ENCODE data around the gene ZNF536.

DNA sequence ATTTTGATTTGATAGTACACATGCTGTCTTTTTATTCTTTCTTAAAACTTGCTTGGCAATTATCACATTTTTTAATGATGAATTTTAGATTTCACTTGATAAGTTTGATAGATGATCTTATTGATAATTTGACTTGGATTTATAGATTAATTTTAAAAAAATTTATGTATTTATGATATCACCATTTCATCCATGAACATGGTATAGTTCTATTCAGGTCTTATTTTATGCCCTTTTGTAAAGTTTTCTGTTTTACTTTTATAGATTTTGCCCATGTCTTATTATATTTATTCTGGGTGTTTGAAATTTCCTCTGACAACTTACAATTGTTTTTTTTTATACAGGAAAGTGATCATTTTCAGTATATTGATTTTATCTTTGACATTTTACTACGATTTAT lies 39.5 kb downstream of the ZNF536 start:
- TF ChIP-seq, protein P1, sequence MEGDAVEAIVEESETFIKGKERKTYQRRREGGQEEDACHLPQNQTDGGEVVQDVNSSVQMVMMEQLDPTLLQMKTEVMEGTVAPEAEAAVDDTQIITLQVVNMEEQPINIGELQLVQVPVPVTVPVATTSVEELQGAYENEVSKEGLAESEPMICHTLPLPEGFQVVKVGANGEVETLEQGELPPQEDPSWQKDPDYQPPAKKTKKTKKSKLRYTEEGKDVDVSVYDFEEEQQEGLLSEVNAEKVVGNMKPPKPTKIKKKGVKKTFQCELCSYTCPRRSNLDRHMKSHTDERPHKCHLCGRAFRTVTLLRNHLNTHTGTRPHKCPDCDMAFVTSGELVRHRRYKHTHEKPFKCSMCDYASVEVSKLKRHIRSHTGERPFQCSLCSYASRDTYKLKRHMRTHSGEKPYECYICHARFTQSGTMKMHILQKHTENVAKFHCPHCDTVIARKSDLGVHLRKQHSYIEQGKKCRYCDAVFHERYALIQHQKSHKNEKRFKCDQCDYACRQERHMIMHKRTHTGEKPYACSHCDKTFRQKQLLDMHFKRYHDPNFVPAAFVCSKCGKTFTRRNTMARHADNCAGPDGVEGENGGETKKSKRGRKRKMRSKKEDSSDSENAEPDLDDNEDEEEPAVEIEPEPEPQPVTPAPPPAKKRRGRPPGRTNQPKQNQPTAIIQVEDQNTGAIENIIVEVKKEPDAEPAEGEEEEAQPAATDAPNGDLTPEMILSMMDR (IDR thresholded peaks at IDR 0.05), result no peak
- TF ChIP-seq EZH2 (IDR thresholded peaks at IDR 0.05; ENCODE audit: borderline replicate concordance, insufficient read depth, low read depth, low read length, poor library complexity, severe bottlenecking), result no peak

Data from B cell (primary cell).